A673 (cell line): Measurements from ENCODE around the gene ZMAT5.

Experiments
- CTCF ChIP-seq: fragments of 300-800, 200-600 bp; sonication (generic); conservative IDR thresholded peaks from 2 replicates; pipeline ENCODE4 v1.5.1; 2017; ENCODE audit warnings: low read depth, mild to moderate bottlenecking, antibody characterized with exemption, low read length, moderate library complexity, mixed read lengths
- EZH2 ChIP-seq: fragments of 200-600 bp; sonication (generic); IDR thresholded peaks from 2 replicates; pipeline ENCODE4 v1.6.1; 2017; ENCODE audit warnings: borderline replicate concordance, low read depth, mild to moderate bottlenecking, mixed read lengths, antibody characterized with exemption, low read length; ENCODE audit not compliant: poor library complexity, severe bottlenecking

DNA sequence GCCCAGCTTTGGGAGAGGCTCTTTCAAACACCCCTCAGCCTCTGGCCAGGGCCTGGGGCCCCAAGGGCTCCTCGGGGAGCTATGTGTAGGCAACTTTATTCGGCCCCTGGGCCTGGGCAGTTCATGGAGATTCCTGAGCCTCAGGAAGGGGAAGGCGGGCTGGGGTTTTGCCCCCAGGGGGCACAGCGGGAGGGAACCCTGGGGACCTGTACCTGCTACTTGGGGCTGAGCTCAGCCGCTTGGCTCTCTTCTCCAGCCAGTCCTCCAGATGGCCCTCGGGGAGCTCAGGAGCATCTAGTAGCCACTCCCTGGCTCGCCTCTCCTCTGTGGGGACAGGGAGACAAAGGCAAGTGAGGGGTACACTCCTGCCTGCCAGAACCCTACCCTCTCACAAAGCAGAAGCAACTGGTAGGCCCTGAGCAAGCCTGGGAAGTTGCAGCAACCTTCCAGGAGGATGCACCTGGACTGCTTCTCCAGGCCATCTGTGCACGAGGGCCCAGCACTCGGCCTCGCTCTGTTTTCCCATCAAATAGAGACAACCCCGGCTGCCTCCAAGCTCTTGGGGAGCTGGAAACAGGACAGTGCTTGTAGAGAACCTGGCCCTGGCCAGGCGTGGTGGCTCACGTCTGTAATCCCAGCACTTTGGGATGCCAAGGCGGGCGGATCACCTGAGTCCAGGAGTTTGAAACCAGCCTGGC lies 28.5 kb downstream of the ZMAT5 start:
- TF ChIP-seq CTCF (no peak), EZH2 (no peak)
